ENCODE measurements around the gene RFX5. TPM values are rescaled to one million over a fixed set of nuclear protein-coding genes. Genes with fewer than 3 reads are reported as not detected.

RFX5 gene
- polyA plus RNA-seq, 3 donors = 39.3 to 66.3 (median 43.5) TPM

DNA sequence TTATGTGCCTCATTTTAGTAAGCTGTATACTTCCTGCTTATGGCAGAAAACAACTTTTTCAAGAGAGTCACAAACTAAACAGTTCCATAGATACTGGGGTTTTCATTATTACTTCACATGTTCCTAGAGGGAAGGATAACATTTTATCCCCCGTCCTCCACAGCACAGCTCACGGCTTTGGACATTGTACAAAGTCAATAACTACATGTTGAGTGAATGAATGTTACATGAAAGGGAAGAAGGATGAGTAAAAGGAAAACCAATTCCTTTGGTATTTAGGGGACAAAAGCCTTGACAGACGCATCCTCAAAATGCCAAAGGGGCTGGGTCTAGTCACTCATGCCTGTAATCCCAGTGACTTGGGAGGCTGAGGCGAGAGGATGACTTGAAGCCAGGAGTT is 34.6 kb downstream of the RFX5 start:
- H3K79me2 ChIP-seq (ENCODE audit: insufficient read depth, low read length) = peaks cover 79% of the 10 kb centered on the region
- H3K4me3 ChIP-seq (replicated peaks in 1 of 3; ENCODE audit: low read depth in 2 of 3, low read length in 3 of 3) = no peak overlapping the region
- no peak overlapping the region for H3K4me2 ChIP-seq (replicated peaks; ENCODE audit: extremely low read depth, low read length, poor library complexity, severe bottlenecking)
- Mint-ChIP-seq H3K4me1 (peaks cover 24% of the 10 kb centered on the region), H3K27ac (peak overlapping the region; percentile 88 to 99 (median 96)), H3K9me3 (peaks cover 0 to 5% (median 0%) of the 10 kb centered on the region in 7 donors), H3K36me3 (peaks cover 86 to 94% of the 10 kb centered on the region in 2 donors), H3K4me3 (no peak overlapping the region), H3K27me3 (ENCODE audit: low read depth in 3 of 3) (peaks cover 0 to 2% (median 0%) of the 10 kb centered on the region in 3 donors)
- TF ChIP-seq, protein P1, sequence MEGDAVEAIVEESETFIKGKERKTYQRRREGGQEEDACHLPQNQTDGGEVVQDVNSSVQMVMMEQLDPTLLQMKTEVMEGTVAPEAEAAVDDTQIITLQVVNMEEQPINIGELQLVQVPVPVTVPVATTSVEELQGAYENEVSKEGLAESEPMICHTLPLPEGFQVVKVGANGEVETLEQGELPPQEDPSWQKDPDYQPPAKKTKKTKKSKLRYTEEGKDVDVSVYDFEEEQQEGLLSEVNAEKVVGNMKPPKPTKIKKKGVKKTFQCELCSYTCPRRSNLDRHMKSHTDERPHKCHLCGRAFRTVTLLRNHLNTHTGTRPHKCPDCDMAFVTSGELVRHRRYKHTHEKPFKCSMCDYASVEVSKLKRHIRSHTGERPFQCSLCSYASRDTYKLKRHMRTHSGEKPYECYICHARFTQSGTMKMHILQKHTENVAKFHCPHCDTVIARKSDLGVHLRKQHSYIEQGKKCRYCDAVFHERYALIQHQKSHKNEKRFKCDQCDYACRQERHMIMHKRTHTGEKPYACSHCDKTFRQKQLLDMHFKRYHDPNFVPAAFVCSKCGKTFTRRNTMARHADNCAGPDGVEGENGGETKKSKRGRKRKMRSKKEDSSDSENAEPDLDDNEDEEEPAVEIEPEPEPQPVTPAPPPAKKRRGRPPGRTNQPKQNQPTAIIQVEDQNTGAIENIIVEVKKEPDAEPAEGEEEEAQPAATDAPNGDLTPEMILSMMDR (IDR thresholded peaks at IDR 0.05) = no peak
- H3K27ac ChIP-seq (ENCODE audit: low read depth in 1 of 2, low read length in 2 of 2) = peak overlapping the region; percentile 77 to 93
- peaks cover 18% of the 10 kb centered on the region in 2 donors for H3K4me1 ChIP-seq (ENCODE audit: control insufficient read depth in 1 of 2, insufficient read depth in 2 of 2, low read length in 2 of 2)
- H3K9me3 ChIP-seq (replicated peaks in 1 of 2; ENCODE audit: control insufficient read depth in 1 of 2, insufficient read depth in 1 of 2, low read length in 2 of 2) = no peaks in the 10 kb centered on the region
- intact Hi-C loops (cut with micrococcal nuclease) = no loop called here
- 100% methylated on average over 1 of the region's 4 CpGs for WGBS (ENCODE audit: insufficient coverage)
- H3K27me3 ChIP-seq (ENCODE audit: control insufficient read depth in 2 of 2, insufficient read depth in 2 of 2, low read length in 2 of 2) = no peaks in the 10 kb centered on the region
- H2AFZ ChIP-seq (ENCODE audit: insufficient read depth, low read depth, low read length, poor library complexity, severe bottlenecking) = no peak overlapping the region
- H4K20me1 ChIP-seq (ENCODE audit: insufficient read depth, low read length) = peaks cover 90% of the 10 kb centered on the region
- H3K9ac ChIP-seq (ENCODE audit: insufficient read depth, low read length, poor library complexity, severe bottlenecking) = peak overlapping the region; percentile 58
- DNase-seq = peak in 1 of 3 donors; percentile 40
- peaks cover 95 to 97% of the 10 kb centered on the region in 2 donors for H3K36me3 ChIP-seq (replicated peaks in 1 of 2; ENCODE audit: control insufficient read depth in 1 of 2, insufficient read depth in 2 of 2, low read length in 2 of 2)

DNA sequence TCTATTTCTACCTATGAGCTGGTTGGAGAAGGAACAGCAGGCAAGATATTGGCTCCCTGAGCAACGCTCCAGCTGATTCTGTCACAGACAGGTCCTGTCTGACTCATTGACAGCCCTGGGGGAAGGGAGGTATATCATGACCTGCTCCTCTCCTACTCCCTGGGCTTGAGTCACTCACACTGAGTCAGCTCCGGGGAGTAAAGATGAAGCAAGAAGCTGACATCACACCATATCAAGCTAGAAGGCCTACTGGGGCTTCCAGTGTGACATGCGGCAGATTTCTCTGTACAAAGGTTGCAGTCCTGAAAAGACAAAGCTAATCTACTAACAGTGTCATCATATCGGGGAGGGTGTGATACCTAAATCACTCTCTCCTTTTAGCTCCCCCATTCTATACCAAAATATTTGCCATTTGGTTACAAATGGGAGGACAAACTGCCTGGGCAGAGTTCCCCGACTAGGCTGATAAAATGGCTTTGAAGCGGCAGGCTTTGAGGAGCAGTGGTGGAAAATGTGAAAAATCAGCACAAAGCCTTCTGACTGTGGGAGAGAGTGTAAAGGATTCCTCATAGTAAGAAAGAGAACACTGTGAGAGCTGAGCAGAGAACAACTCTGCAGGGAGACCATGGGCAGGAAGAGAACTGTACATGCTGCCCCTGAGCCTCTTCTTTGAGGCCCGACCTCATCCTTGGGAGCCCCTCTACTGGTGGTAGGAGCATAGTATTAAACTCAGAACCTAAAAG is 35.3 kb downstream of the RFX5 start:
- peaks cover 73% of the 10 kb centered on the region for H3K79me2 ChIP-seq (ENCODE audit: insufficient read depth, low read length)

More for the DNA sequence above, 35.3 kb downstream of the RFX5 start:
- Mint-ChIP-seq H3K27ac (peak overlapping the region; percentile 88 to 99 (median 97)), H3K4me1 (peaks cover 24% of the 10 kb centered on the region), H3K9me3 (peaks cover 0 to 5% (median 0%) of the 10 kb centered on the region in 7 donors), H3K36me3 (peaks cover 90 to 96% of the 10 kb centered on the region in 2 donors), H3K4me3 (peak overlapping the region in 1 of 2 donors; percentile 35), H3K27me3 (ENCODE audit: low read depth in 3 of 3) (peaks cover 0 to 2% (median 0%) of the 10 kb centered on the region in 3 donors)
- Histone ChIP-seq H3K4me1 (ENCODE audit: control insufficient read depth in 1 of 2, insufficient read depth in 2 of 2, low read length in 2 of 2) (peaks cover 18% of the 10 kb centered on the region in 2 donors), H3K4me2 (replicated peaks; ENCODE audit: extremely low read depth, low read length, poor library complexity, severe bottlenecking) (no peak overlapping the region), H3K27ac (ENCODE audit: low read depth in 1 of 2, low read length in 2 of 2) (peak overlapping the region; percentile 77 to 93), H3K27me3 (ENCODE audit: control insufficient read depth in 2 of 2, insufficient read depth in 2 of 2, low read length in 2 of 2) (no peaks in the 10 kb centered on the region), H3K9me3 (replicated peaks in 1 of 2; ENCODE audit: control insufficient read depth in 1 of 2, insufficient read depth in 1 of 2, low read length in 2 of 2) (no peaks in the 10 kb centered on the region), H4K20me1 (ENCODE audit: insufficient read depth, low read length) (peaks cover 84% of the 10 kb centered on the region), H3K9ac (ENCODE audit: insufficient read depth, low read length, poor library complexity, severe bottlenecking) (peak overlapping the region; percentile 58), H3K36me3 (replicated peaks in 1 of 2; ENCODE audit: control insufficient read depth in 1 of 2, insufficient read depth in 2 of 2, low read length in 2 of 2) (peaks cover 97 to 98% of the 10 kb centered on the region in 2 donors), H3K4me3 (replicated peaks in 1 of 3; ENCODE audit: low read depth in 2 of 3, low read length in 3 of 3) (peak overlapping the region in 1 of 3 experiments; percentile 21), H2AFZ (ENCODE audit: insufficient read depth, low read depth, low read length, poor library complexity, severe bottlenecking) (peak overlapping the region; percentile 30)
- intact Hi-C loops (cut with micrococcal nuclease) = loop anchor here in 1 of 2 donors (2.0 kb wide), 1 partner anchor 15 kb away; the partner anchor contains the start of gene PI4KB
- WGBS (ENCODE audit: insufficient coverage) = 79% methylated on average over 4 of the region's 7 CpGs
- TF ChIP-seq, protein P1 (IDR thresholded peaks at IDR 0.05) = no peak
- DNase-seq = peak; percentile 94 to 99 (median 96)

All from CD14-positive monocyte (primary cell).